Activated CD8-positive, alpha-beta T cell treated with anti-CD3 and anti-CD28 coated beads for 36 hours (primary cell): ENCODE results near the gene ZFP28. TPM values are rescaled to one million over a fixed set of nuclear protein-coding genes. Genes with fewer than 3 reads are reported as not detected.

ENCODE experiments used
- ATAC-seq: fragments of 200-7000 bp; cut with Tn5 transposase; one replicate; pipeline ENCODE4 v1.10.0; 2021; ENCODE audit warnings: mild to moderate bottlenecking, moderate library complexity
- CTCF ChIA-PET: fragments of 350-600 bp; sonication (Branson Sonifier 250); formaldehyde crosslinking; loops from one replicate; lab custom pipeline; 2021; ENCODE audit warnings: antibody characterized with exemption; lab: Charles Lee
- POLR2A ChIA-PET: fragments of 350-600 bp; sonication (Branson Sonifier 250); formaldehyde crosslinking; loops from one replicate; lab custom pipeline; 2021; ENCODE audit warnings: antibody characterized with exemption; lab: Charles Lee
- DNase-seq: peaks from one replicate; pipeline ENCODE4 v3.0.0-alpha.2; 2020
- H3K27ac Mint-ChIP-seq: one replicate; pipeline ENCODE4 v1.8.0; 2021; ENCODE audit warnings: mild to moderate bottlenecking, mixed read lengths
- H3K27me3 Mint-ChIP-seq: one replicate; pipeline ENCODE4 v1.8.0; 2021; ENCODE audit warnings: mixed read lengths
- H3K36me3 Mint-ChIP-seq: one replicate; pipeline ENCODE4 v1.8.0; 2021; ENCODE audit warnings: low read depth, mixed read lengths
- H3K4me1 Mint-ChIP-seq: one replicate; pipeline ENCODE4 v1.8.0; 2021; ENCODE audit warnings: low read depth, mixed read lengths
- H3K4me3 Mint-ChIP-seq: one replicate; pipeline ENCODE4 v1.8.0; 2021; ENCODE audit warnings: mild to moderate bottlenecking, moderate library complexity, mixed read lengths
- H3K9me3 Mint-ChIP-seq: one replicate; pipeline ENCODE4 v1.8.0; 2021; ENCODE audit warnings: mixed read lengths
- intact Hi-C: fragments of 100-400 bp; cut with micrococcal nuclease; formaldehyde crosslinking; loops from one replicate; pipeline ENCODE4 v1.10.0; 2022
- total RNA-seq, 2 experiments: library from RNA; stranded (reverse); gene quantifications; one replicate each; pipeline ENCODE4 v1.2.3, GENCODE V29; 2021
- TF ChIP-seq, protein P1 (sequence below): fragments of 200-600 bp; IDR thresholded peaks from one replicate; pipeline ENCODE4 v1.8.0; 2022; ENCODE audit warnings: antibody characterized with exemption, mild to moderate bottlenecking

ZFP28 gene
- total RNA-seq, 2 experiments from 2014 or later = 3.6 to 4.4 TPM

DNA sequence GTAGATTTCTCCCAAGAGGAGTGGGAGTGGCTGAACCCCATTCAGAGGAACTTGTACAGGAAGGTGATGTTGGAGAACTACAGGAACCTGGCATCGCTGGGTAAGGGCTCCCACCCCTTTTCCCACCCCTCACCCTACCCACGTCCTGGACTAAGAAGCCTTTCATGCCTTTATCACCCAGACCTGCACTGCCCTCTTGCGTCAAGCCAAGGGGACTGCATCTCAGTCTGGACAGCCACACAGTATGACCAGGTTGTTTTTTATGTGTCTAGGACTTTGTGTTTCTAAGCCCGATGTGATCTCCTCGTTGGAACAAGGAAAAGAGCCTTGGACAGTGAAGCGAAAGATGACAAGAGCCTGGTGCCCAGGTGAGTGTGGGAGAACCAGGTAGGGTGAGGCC is 8.8 kb downstream of the ZFP28 start:
- Mint-ChIP-seq H3K36me3 (peaks cover 81% of the 10 kb centered on the region), H3K27ac (no peak overlapping the region), H3K9me3 (peaks cover 53% of the 10 kb centered on the region), H3K4me1 (no peaks in the 10 kb centered on the region), H3K27me3 (no peaks in the 10 kb centered on the region), H3K4me3 (no peak overlapping the region)
- TF ChIP-seq, protein P1, sequence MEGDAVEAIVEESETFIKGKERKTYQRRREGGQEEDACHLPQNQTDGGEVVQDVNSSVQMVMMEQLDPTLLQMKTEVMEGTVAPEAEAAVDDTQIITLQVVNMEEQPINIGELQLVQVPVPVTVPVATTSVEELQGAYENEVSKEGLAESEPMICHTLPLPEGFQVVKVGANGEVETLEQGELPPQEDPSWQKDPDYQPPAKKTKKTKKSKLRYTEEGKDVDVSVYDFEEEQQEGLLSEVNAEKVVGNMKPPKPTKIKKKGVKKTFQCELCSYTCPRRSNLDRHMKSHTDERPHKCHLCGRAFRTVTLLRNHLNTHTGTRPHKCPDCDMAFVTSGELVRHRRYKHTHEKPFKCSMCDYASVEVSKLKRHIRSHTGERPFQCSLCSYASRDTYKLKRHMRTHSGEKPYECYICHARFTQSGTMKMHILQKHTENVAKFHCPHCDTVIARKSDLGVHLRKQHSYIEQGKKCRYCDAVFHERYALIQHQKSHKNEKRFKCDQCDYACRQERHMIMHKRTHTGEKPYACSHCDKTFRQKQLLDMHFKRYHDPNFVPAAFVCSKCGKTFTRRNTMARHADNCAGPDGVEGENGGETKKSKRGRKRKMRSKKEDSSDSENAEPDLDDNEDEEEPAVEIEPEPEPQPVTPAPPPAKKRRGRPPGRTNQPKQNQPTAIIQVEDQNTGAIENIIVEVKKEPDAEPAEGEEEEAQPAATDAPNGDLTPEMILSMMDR = no peak
- DNase-seq (no peak), ATAC-seq (no peak)
- POLR2A ChIA-PET = no interaction called here
- CTCF ChIA-PET = no interaction called here
- intact Hi-C loops = loop anchor here (10.0 kb wide), 1 partner anchor 153 kb away; the partner anchor contains the start of gene ZNF582

GRCh38 chr19:56554272-56554869 is 15.6 kb downstream of the ZFP28 start:
- ChIA-PET CTCF (no interaction called here), POLR2A (no interaction called here)
- Mint-ChIP-seq H3K36me3 (peaks cover 58% of the 10 kb centered on the region), H3K27me3 (no peaks in the 10 kb centered on the region), H3K27ac (no peak overlapping the region), H3K9me3 (peaks cover 61% of the 10 kb centered on the region), H3K4me3 (no peak overlapping the region), H3K4me1 (no peaks in the 10 kb centered on the region)
- ATAC-seq = no peak
- intact Hi-C loops = no loop called here
- DNase-seq = no peak
- TF ChIP-seq, protein P1 = no peak

GRCh38 chr19:56562766-56563165 is 24.0 kb downstream of the ZFP28 start:
- ATAC-seq (no peak), DNase-seq (no peak)
- H3K9me3 Mint-ChIP-seq = peaks cover 78% of the 10 kb centered on the region
- POLR2A ChIA-PET = no interaction called here
- H3K4me3 Mint-ChIP-seq = no peak overlapping the region
- H3K27ac Mint-ChIP-seq = no peak overlapping the region
- TF ChIP-seq, protein P1 = no peak
- H3K27me3 Mint-ChIP-seq = no peaks in the 10 kb centered on the region
- intact Hi-C loops = no loop called here
- H3K4me1 Mint-ChIP-seq = peaks cover 8% of the 10 kb centered on the region
- H3K36me3 Mint-ChIP-seq = peaks cover 56% of the 10 kb centered on the region
- CTCF ChIA-PET = no interaction called here

- Mint-ChIP-seq H3K4me3 (peak overlapping the region; percentile 98), H3K27me3 (no peaks in the 10 kb centered on the region), H3K27ac (peak overlapping the region; percentile 92), H3K9me3 (peaks cover 64% of the 10 kb centered on the region), H3K36me3 (peaks cover 77% of the 10 kb centered on the region), H3K4me1 (peaks cover 15% of the 10 kb centered on the region)
- TF ChIP-seq, protein P1 = no peak
- DNase-seq = peak; percentile 66
- intact Hi-C loops = no loop called here
- ChIA-PET POLR2A (interaction anchor here (1.5 kb wide), 1 partner anchor 28 kb away, joined by 3 read pairs; no protein-coding TSS in a partner anchor), CTCF (no interaction called here)
- peak; percentile 52 for ATAC-seq
Measured at GRCh38 chr19:56566904-56567273, 28.1 kb downstream of the ZFP28 start.

GRCh38 chr19:56567274-56568120 is 28.7 kb downstream of the ZFP28 start, which contains the start of gene ZNF470:
ZNF470 (plus strand) TSS chr19:56567468; CDS start chr19:56570312, 2,844 bp downstream.
- TF ChIP-seq, protein P1 = no peak
- CTCF ChIA-PET = no interaction called here
- POLR2A ChIA-PET = interaction anchor here (1.0 to 1.5 kb wide), 2 partner anchors 27 to 869 kb away, joined by 3 read pairs; no protein-coding TSS in a partner anchor

More at GRCh38 chr19:56567274-56568120, 28.7 kb downstream of the ZFP28 start, which contains the start of gene ZNF470:
- H3K36me3 Mint-ChIP-seq = peaks cover 81% of the 10 kb centered on the region
- peak within 1 kb of the TSS; percentile 98 for H3K4me3 Mint-ChIP-seq
- H3K27ac Mint-ChIP-seq = peak within 1 kb of the TSS; percentile 92
- ATAC-seq (peak; percentile 97), DNase-seq (peak; percentile 94)
- H3K9me3 Mint-ChIP-seq = peaks cover 62% of the 10 kb centered on the region
- H3K4me1 Mint-ChIP-seq = peaks cover 15% of the 10 kb centered on the region
- no peaks in the 10 kb centered on the region for H3K27me3 Mint-ChIP-seq
- intact Hi-C loops = no loop called here
